ENCODE measurements around the gene PHKB.

DNA sequence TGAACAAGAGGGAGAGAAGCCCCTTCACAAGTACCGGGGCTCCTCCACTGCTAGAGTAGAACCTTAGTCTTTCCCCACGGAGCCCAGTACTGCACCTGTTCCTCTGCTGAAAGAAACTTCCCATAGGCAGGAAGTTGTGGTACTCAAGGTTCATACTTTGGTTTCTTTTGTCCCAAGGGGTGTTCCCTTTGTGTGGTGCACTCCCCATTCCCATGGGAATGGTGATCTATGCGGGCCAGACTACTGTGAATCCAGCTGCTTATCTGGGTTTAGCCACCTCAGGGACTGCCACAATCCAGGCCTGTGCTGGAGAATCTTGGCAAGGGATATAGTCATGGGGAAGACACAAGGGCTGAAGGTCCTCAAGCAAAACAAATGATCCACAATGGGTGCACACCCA is 110.6 kb downstream of the PHKB start:
- TF ChIP-seq, protein P1, sequence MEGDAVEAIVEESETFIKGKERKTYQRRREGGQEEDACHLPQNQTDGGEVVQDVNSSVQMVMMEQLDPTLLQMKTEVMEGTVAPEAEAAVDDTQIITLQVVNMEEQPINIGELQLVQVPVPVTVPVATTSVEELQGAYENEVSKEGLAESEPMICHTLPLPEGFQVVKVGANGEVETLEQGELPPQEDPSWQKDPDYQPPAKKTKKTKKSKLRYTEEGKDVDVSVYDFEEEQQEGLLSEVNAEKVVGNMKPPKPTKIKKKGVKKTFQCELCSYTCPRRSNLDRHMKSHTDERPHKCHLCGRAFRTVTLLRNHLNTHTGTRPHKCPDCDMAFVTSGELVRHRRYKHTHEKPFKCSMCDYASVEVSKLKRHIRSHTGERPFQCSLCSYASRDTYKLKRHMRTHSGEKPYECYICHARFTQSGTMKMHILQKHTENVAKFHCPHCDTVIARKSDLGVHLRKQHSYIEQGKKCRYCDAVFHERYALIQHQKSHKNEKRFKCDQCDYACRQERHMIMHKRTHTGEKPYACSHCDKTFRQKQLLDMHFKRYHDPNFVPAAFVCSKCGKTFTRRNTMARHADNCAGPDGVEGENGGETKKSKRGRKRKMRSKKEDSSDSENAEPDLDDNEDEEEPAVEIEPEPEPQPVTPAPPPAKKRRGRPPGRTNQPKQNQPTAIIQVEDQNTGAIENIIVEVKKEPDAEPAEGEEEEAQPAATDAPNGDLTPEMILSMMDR (conservative IDR thresholded peaks at IDR 0.05 in 1 of 2, IDR thresholded peaks at IDR 0.05 in 1 of 2; ENCODE audit: low read depth in 1 of 2, low read length in 2 of 2): no peak
- TF ChIP-seq EZH2 (IDR thresholded peaks at IDR 0.05; ENCODE audit: low read length, missing control alignments): no peak
